Esophagus squamous epithelium (tissue), 4 donors: ENCODE results near the gene LRRC74A.

ENCODE experiments used
- POLR2A ChIP-seq, 4 donors: fragments of 450-650 bp; IDR thresholded peaks; one replicate each; pipeline ENCODE4 v1.6.1; 2017; ENCODE audit warnings: antibody characterized with exemption in 4 of 4, mild to moderate bottlenecking in 4 of 4, moderate library complexity in 3 of 4
- TF ChIP-seq, protein P1 (sequence below), 6 experiments: fragments of 450-650 bp in 4 of 6; fragments of 200-600 bp in 2 of 6; sonication (generic) in 2 of 6; IDR thresholded peaks; one replicate each; pipeline ENCODE4 v1.5.1; 2016 to 2019; ENCODE audit warnings: antibody characterized with exemption in 6 of 6, mild to moderate bottlenecking in 4 of 6, moderate library complexity in 4 of 6

DNA sequence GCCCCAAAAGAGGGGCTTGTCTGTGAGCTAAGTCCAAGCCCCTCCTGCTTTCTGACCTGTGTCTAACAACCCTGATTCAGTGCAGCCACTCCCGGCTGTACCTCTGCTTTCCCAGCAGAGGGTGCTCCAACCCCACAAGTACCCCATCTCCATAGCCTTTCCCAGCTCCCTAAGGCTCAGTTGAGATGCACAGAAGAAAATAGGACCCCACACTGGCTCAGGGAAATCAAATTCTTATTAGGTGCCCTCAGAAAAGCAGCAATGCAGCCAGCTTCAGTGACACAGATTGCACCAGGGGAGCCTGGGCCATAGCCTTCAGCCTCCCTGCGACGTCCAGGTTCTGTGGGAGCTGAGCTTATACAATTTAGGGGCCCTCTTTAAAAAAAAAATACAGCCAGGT, 49.9 kb downstream of the LRRC74A start:
- TF ChIP-seq, protein P1, sequence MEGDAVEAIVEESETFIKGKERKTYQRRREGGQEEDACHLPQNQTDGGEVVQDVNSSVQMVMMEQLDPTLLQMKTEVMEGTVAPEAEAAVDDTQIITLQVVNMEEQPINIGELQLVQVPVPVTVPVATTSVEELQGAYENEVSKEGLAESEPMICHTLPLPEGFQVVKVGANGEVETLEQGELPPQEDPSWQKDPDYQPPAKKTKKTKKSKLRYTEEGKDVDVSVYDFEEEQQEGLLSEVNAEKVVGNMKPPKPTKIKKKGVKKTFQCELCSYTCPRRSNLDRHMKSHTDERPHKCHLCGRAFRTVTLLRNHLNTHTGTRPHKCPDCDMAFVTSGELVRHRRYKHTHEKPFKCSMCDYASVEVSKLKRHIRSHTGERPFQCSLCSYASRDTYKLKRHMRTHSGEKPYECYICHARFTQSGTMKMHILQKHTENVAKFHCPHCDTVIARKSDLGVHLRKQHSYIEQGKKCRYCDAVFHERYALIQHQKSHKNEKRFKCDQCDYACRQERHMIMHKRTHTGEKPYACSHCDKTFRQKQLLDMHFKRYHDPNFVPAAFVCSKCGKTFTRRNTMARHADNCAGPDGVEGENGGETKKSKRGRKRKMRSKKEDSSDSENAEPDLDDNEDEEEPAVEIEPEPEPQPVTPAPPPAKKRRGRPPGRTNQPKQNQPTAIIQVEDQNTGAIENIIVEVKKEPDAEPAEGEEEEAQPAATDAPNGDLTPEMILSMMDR (IDR thresholded peaks at IDR 0.05): peak; percentile 79 to 96 (median 92)
- no peak for TF ChIP-seq POLR2A (IDR thresholded peaks at IDR 0.05)
